Glutamatergic neuron (in vitro differentiated cells): ENCODE measurements around the gene ZFYVE16. TPM values are rescaled to one million over a fixed set of nuclear protein-coding genes. Genes with fewer than 3 reads are reported as not detected.

Source experiments
- DNase-seq: peaks from one replicate; pipeline ENCODE4 v3.0.0; 2022
- H3K27ac Mint-ChIP-seq: one replicate; pipeline ENCODE4 v1.8.0; 2020; ENCODE audit warnings: mild to moderate bottlenecking, mixed read lengths, inconsistent platforms; ENCODE audit not compliant: unreplicated experiment
- H3K27me3 Mint-ChIP-seq: one replicate; pipeline ENCODE4 v1.8.0; 2020; ENCODE audit warnings: mild to moderate bottlenecking, moderate library complexity, mixed read lengths, inconsistent platforms; ENCODE audit not compliant: unreplicated experiment
- H3K36me3 Mint-ChIP-seq: one replicate; pipeline ENCODE4 v1.8.0; 2020; ENCODE audit warnings: mild to moderate bottlenecking, mixed read lengths, inconsistent platforms; ENCODE audit not compliant: unreplicated experiment
- H3K4me1 Mint-ChIP-seq: one replicate; pipeline ENCODE4 v1.8.0; 2020; ENCODE audit warnings: mild to moderate bottlenecking, low read depth, mixed read lengths, inconsistent platforms; ENCODE audit not compliant: unreplicated experiment
- H3K4me3 Mint-ChIP-seq: one replicate; pipeline ENCODE4 v1.8.0; 2020; ENCODE audit warnings: mild to moderate bottlenecking, mixed read lengths, inconsistent platforms; ENCODE audit not compliant: unreplicated experiment
- H3K9me3 Mint-ChIP-seq: one replicate; pipeline ENCODE4 v1.8.0; 2020; ENCODE audit warnings: mild to moderate bottlenecking, moderate library complexity, mixed read lengths, inconsistent platforms; ENCODE audit not compliant: unreplicated experiment
- CTCF ChIP-seq: fragments of 200-600 bp; sonication (generic); IDR thresholded peaks from one replicate; pipeline ENCODE4 v1.5.0; 2021; ENCODE audit not compliant: partially characterized antibody, unreplicated experiment
- total RNA-seq: library from RNA; stranded (reverse); fragmentation: NEBNext Ultra II Directional; extraction: Animal tissue kit (Norgen Biotek cat#: 25700); gene quantifications from one replicate; pipeline ENCODE4 v1.2.1, GENCODE V29; 2021; ENCODE audit not compliant: unreplicated experiment

Gene ZFYVE16
- total RNA-seq, 1 donor from 2014 or later: 51.5 TPM

- Mint-ChIP-seq H3K4me1 (no peaks in the 10 kb centered on the region), H3K27ac (no peak overlapping the region), H3K4me3 (no peak overlapping the region), H3K27me3 (no peaks in the 10 kb centered on the region), H3K36me3 (no peaks in the 10 kb centered on the region), H3K9me3 (peaks cover 2% of the 10 kb centered on the region)
- TF ChIP-seq CTCF: no peak
- no peak for DNase-seq
These were observed 88.0 kb downstream of the ZFYVE16 start for GRCh38 chr5:80495891-80496290.

GRCh38 chr5:80502800-80503199 is 94.9 kb downstream of the ZFYVE16 start:
- Mint-ChIP-seq H3K4me3 (no peak overlapping the region), H3K27me3 (no peaks in the 10 kb centered on the region), H3K9me3 (peaks cover 3% of the 10 kb centered on the region), H3K36me3 (no peaks in the 10 kb centered on the region), H3K4me1 (no peaks in the 10 kb centered on the region), H3K27ac (no peak overlapping the region)
- DNase-seq: no peak
- TF ChIP-seq CTCF: no peak

GRCh38 chr5:80503641-80504040 is 95.8 kb downstream of the ZFYVE16 start:
- Mint-ChIP-seq H3K27me3 (no peaks in the 10 kb centered on the region), H3K9me3 (peaks cover 5% of the 10 kb centered on the region), H3K27ac (no peak overlapping the region), H3K36me3 (no peaks in the 10 kb centered on the region), H3K4me3 (no peak overlapping the region), H3K4me1 (no peaks in the 10 kb centered on the region)
- no peak for TF ChIP-seq CTCF
- DNase-seq: no peak

- no peaks in the 10 kb centered on the region for H3K27me3 Mint-ChIP-seq
- no peaks in the 10 kb centered on the region for H3K4me1 Mint-ChIP-seq
- H3K4me3 Mint-ChIP-seq: no peak overlapping the region
- peaks cover 5% of the 10 kb centered on the region for H3K9me3 Mint-ChIP-seq
- no peak for DNase-seq
- no peak for TF ChIP-seq CTCF
- H3K27ac Mint-ChIP-seq: no peak overlapping the region
- no peaks in the 10 kb centered on the region for H3K36me3 Mint-ChIP-seq
These were observed 97.0 kb downstream of the ZFYVE16 start for GRCh38 chr5:80504833-80505232.

- no peak overlapping the region for H3K27ac Mint-ChIP-seq
- no peak for TF ChIP-seq CTCF
These were observed 99.8 kb downstream of the ZFYVE16 start for GRCh38 chr5:80507663-80508062.

More at GRCh38 chr5:80507663-80508062, 99.8 kb downstream of the ZFYVE16 start:
- Mint-ChIP-seq H3K36me3 (no peaks in the 10 kb centered on the region), H3K27me3 (no peaks in the 10 kb centered on the region), H3K9me3 (peaks cover 4% of the 10 kb centered on the region), H3K4me1 (no peaks in the 10 kb centered on the region), H3K4me3 (no peak overlapping the region)
- DNase-seq: no peak
